ENCODE data around the gene SLC11A2.

- TF ChIP-seq POLR2A (IDR thresholded peaks at IDR 0.05) (no peak), CTCF (IDR thresholded peaks at IDR 0.05) (no peak)
Measured at GRCh38 chr12:50952510-50952909, 73.7 kb downstream of the SLC11A2 start, which contains the start of gene HIGD1C.
